PC-9 (cell line): Measurements from ENCODE around the gene WFIKKN1.

Source experiments
- CTCF ChIP-seq: fragments of 200-600 bp; sonication (generic); conservative IDR thresholded peaks from 2 replicates; pipeline ENCODE4 v1.6.1; 2017; ENCODE audit warnings: mixed run types, antibody characterized with exemption, mild to moderate bottlenecking, moderate library complexity
- EZH2 ChIP-seq: fragments of 200-600 bp; sonication (generic); IDR thresholded peaks from 2 replicates; pipeline ENCODE4 v1.8.0; 2017; ENCODE audit warnings: antibody characterized with exemption, low read depth

- TF ChIP-seq CTCF (peak; percentile 73), EZH2 (no peak)
Observed at GRCh38 chr16:648071-648780, 17.4 kb downstream of the WFIKKN1 start.
